ENCODE measurements around the gene NUMB. TPM values are rescaled to one million over a fixed set of nuclear protein-coding genes. Genes with fewer than 3 reads are reported as not detected.

Gene NUMB
- total and polyA plus RNA-seq, 3 experiments from 2014 or later: 36.5 to 39.0 (median 38.5) TPM

- no peaks in the 10 kb centered on the region for H3K27me3 ChIP-seq (ENCODE audit: insufficient read depth, low read length, poor library complexity, severe bottlenecking)
- CTCF ChIA-PET: interaction anchor here (1.3 to 3.8 kb wide), 2 partner anchors 41 to 179 kb away, joined by 3 to 51 read pairs; no protein-coding TSS in a partner anchor
Observed at GRCh38 chr14:73293782-73294781, 164.3 kb downstream of the NUMB start.

GRCh38 chr14:73290279-73290678, 168.1 kb downstream of the NUMB start:
- ChIA-PET POLR2A (no interaction called here), CTCF (no interaction called here)
- Mint-ChIP-seq H3K4me1 (peaks cover 5 to 16% (median 9%) of the 10 kb centered on the region in 3 donors), H3K27me3 (no peaks in the 10 kb centered on the region), H3K27ac (no peak overlapping the region), H3K9me3 (no peaks in the 10 kb centered on the region), H3K4me3 (no peak overlapping the region), H3K36me3 (peaks cover 8 to 50% (median 10%) of the 10 kb centered on the region in 3 donors)
- no peak for DNase-seq
- Histone ChIP-seq H3K9me3 (ENCODE audit: low read length) (no peaks in the 10 kb centered on the region), H3K27ac (ENCODE audit: low read depth, low read length) (no peak overlapping the region), H3K4me3 (ENCODE audit: low read length) (no peak overlapping the region), H3K27me3 (ENCODE audit: insufficient read depth, low read length, poor library complexity, severe bottlenecking) (no peaks in the 10 kb centered on the region), H3K4me1 (ENCODE audit: insufficient read depth, low read length) (no peaks in the 10 kb centered on the region), H3K36me3 (ENCODE audit: insufficient read depth, low read length) (no peaks in the 10 kb centered on the region)

More at GRCh38 chr14:73293782-73294781, 164.3 kb downstream of the NUMB start:
- POLR2A ChIA-PET: no interaction called here
- no peak overlapping the region for H3K4me3 ChIP-seq (ENCODE audit: low read length)
- H3K36me3 ChIP-seq (ENCODE audit: insufficient read depth, low read length): no peaks in the 10 kb centered on the region
- no peaks in the 10 kb centered on the region for H3K9me3 ChIP-seq (ENCODE audit: low read length)
- Mint-ChIP-seq H3K27me3 (no peaks in the 10 kb centered on the region), H3K36me3 (peaks cover 5 to 43% (median 9%) of the 10 kb centered on the region in 3 donors), H3K27ac (peak overlapping the region in 1 of 8 donors; percentile 12), H3K9me3 (no peaks in the 10 kb centered on the region), H3K4me1 (peaks cover 5 to 15% (median 9%) of the 10 kb centered on the region in 3 donors), H3K4me3 (no peak overlapping the region)
- no peak for DNase-seq
- H3K4me1 ChIP-seq (ENCODE audit: insufficient read depth, low read length): no peaks in the 10 kb centered on the region
- H3K27ac ChIP-seq (ENCODE audit: low read depth, low read length): no peak overlapping the region

GRCh38 chr14:73289729-73290128, 168.6 kb downstream of the NUMB start:
- ChIA-PET POLR2A (no interaction called here), CTCF (no interaction called here)
- DNase-seq: no peak
- H3K4me3 Mint-ChIP-seq: no peak overlapping the region
- Histone ChIP-seq H3K36me3 (ENCODE audit: insufficient read depth, low read length) (no peaks in the 10 kb centered on the region), H3K4me3 (ENCODE audit: low read length) (no peak overlapping the region), H3K27ac (ENCODE audit: low read depth, low read length) (no peak overlapping the region), H3K4me1 (ENCODE audit: insufficient read depth, low read length) (no peaks in the 10 kb centered on the region), H3K9me3 (ENCODE audit: low read length) (no peaks in the 10 kb centered on the region), H3K27me3 (ENCODE audit: insufficient read depth, low read length, poor library complexity, severe bottlenecking) (no peaks in the 10 kb centered on the region)
- peak overlapping the region in 2 of 8 donors; percentile 42 to 49 for H3K27ac Mint-ChIP-seq
- H3K36me3 Mint-ChIP-seq: peaks cover 8 to 53% (median 10%) of the 10 kb centered on the region in 3 donors
- no peaks in the 10 kb centered on the region for H3K27me3 Mint-ChIP-seq
- no peaks in the 10 kb centered on the region for H3K9me3 Mint-ChIP-seq
- H3K4me1 Mint-ChIP-seq: peaks cover 5 to 16% (median 9%) of the 10 kb centered on the region in 3 donors

- Mint-ChIP-seq H3K4me1 (peaks cover 5 to 16% (median 9%) of the 10 kb centered on the region in 3 donors), H3K27me3 (no peaks in the 10 kb centered on the region), H3K27ac (peak overlapping the region in 1 of 8 donors; percentile 49), H3K36me3 (peaks cover 8 to 55% (median 10%) of the 10 kb centered on the region in 3 donors), H3K9me3 (no peaks in the 10 kb centered on the region), H3K4me3 (no peak overlapping the region)
- ChIA-PET CTCF (no interaction called here), POLR2A (no interaction called here)
- H3K9me3 ChIP-seq (ENCODE audit: low read length): no peaks in the 10 kb centered on the region
- peaks cover 2% of the 10 kb centered on the region for H3K36me3 ChIP-seq (ENCODE audit: insufficient read depth, low read length)
- no peak overlapping the region for H3K27ac ChIP-seq (ENCODE audit: low read depth, low read length)
- H3K27me3 ChIP-seq (ENCODE audit: insufficient read depth, low read length, poor library complexity, severe bottlenecking): no peaks in the 10 kb centered on the region
- H3K4me3 ChIP-seq (ENCODE audit: low read length): no peak overlapping the region
- no peaks in the 10 kb centered on the region for H3K4me1 ChIP-seq (ENCODE audit: insufficient read depth, low read length)
- no peak for DNase-seq
Observed at GRCh38 chr14:73289308-73289707, 169.0 kb downstream of the NUMB start.

- no peak overlapping the region for H3K4me3 ChIP-seq (ENCODE audit: low read length)
- H3K4me3 Mint-ChIP-seq: no peak overlapping the region
- DNase-seq: no peak
- no peaks in the 10 kb centered on the region for H3K4me1 ChIP-seq (ENCODE audit: insufficient read depth, low read length)
- H3K27ac ChIP-seq (ENCODE audit: low read depth, low read length): no peak overlapping the region
- peaks cover 24% of the 10 kb centered on the region for H3K36me3 ChIP-seq (ENCODE audit: insufficient read depth, low read length)
- POLR2A ChIA-PET: no interaction called here
- no peaks in the 10 kb centered on the region for H3K9me3 Mint-ChIP-seq
- no peaks in the 10 kb centered on the region for H3K27me3 ChIP-seq (ENCODE audit: insufficient read depth, low read length, poor library complexity, severe bottlenecking)
- no peaks in the 10 kb centered on the region for H3K9me3 ChIP-seq (ENCODE audit: low read length)
- no peaks in the 10 kb centered on the region for H3K27me3 Mint-ChIP-seq
- H3K27ac Mint-ChIP-seq: no peak overlapping the region
- H3K36me3 Mint-ChIP-seq: peaks cover 7 to 59% (median 20%) of the 10 kb centered on the region in 3 donors
- CTCF ChIA-PET: no interaction called here
- peaks cover 9 to 23% (median 11%) of the 10 kb centered on the region in 3 donors for H3K4me1 Mint-ChIP-seq
Observed at GRCh38 chr14:73287071-73287470, 171.3 kb downstream of the NUMB start.

GRCh38 chr14:73286598-73286997, 171.7 kb downstream of the NUMB start:
- H3K27me3 Mint-ChIP-seq: no peaks in the 10 kb centered on the region
- H3K4me3 ChIP-seq (ENCODE audit: low read length): no peak overlapping the region
- H3K4me1 ChIP-seq (ENCODE audit: insufficient read depth, low read length): no peaks in the 10 kb centered on the region
- ChIA-PET POLR2A (no interaction called here), CTCF (no interaction called here)
- peaks cover 26% of the 10 kb centered on the region for H3K36me3 ChIP-seq (ENCODE audit: insufficient read depth, low read length)
- no peaks in the 10 kb centered on the region for H3K9me3 ChIP-seq (ENCODE audit: low read length)
- no peaks in the 10 kb centered on the region for H3K9me3 Mint-ChIP-seq
- H3K27ac ChIP-seq (ENCODE audit: low read depth, low read length): no peak overlapping the region
- H3K4me1 Mint-ChIP-seq: peaks cover 12 to 27% (median 14%) of the 10 kb centered on the region in 3 donors
- no peak for DNase-seq
- H3K27ac Mint-ChIP-seq: no peak overlapping the region
- H3K4me3 Mint-ChIP-seq: no peak overlapping the region
- peaks cover 10 to 60% (median 21%) of the 10 kb centered on the region in 3 donors for H3K36me3 Mint-ChIP-seq
- no peaks in the 10 kb centered on the region for H3K27me3 ChIP-seq (ENCODE audit: insufficient read depth, low read length, poor library complexity, severe bottlenecking)

- Mint-ChIP-seq H3K4me1 (peaks cover 12 to 27% (median 14%) of the 10 kb centered on the region in 3 donors), H3K27me3 (no peaks in the 10 kb centered on the region), H3K36me3 (peaks cover 10 to 67% (median 25%) of the 10 kb centered on the region in 3 donors), H3K27ac (no peak overlapping the region), H3K4me3 (no peak overlapping the region), H3K9me3 (no peaks in the 10 kb centered on the region)
- no peak overlapping the region for H3K4me3 ChIP-seq (ENCODE audit: low read length)
- no peaks in the 10 kb centered on the region for H3K27me3 ChIP-seq (ENCODE audit: insufficient read depth, low read length, poor library complexity, severe bottlenecking)
- peaks cover 26% of the 10 kb centered on the region for H3K36me3 ChIP-seq (ENCODE audit: insufficient read depth, low read length)
- DNase-seq: no peak
- H3K27ac ChIP-seq (ENCODE audit: low read depth, low read length): no peak overlapping the region
- no peaks in the 10 kb centered on the region for H3K4me1 ChIP-seq (ENCODE audit: insufficient read depth, low read length)
- POLR2A ChIA-PET: interaction anchor here (0.7 kb wide), 1 partner anchor 205 kb away, joined by 4 read pairs; the partner anchor contains the start of gene RIOX1
- H3K9me3 ChIP-seq (ENCODE audit: low read length): no peaks in the 10 kb centered on the region
- CTCF ChIA-PET: no interaction called here
Observed at GRCh38 chr14:73285979-73286378, 172.4 kb downstream of the NUMB start.

Measured in CD8-positive, alpha-beta memory T cell (primary cell).